ENCODE results near the gene CR1. TPM values are rescaled to one million over a fixed set of nuclear protein-coding genes. Genes with fewer than 3 reads are reported as not detected.

Gene CR1
- total and polyA plus RNA-seq, 2 experiments from 2014 or later, result 0.65 to 0.76 TPM

- TF ChIP-seq ZNF462 (CRISPR knock-in tag; IDR thresholded peaks at IDR 0.05) (no peak), NANOG (IDR thresholded peaks at IDR 0.05; ENCODE audit: borderline replicate concordance) (no peak), EZH2phosphoT487 (IDR thresholded peaks at IDR 0.05; ENCODE audit: unreplicated experiment) (no peak), CREB1 (CRISPR knock-in tag; IDR thresholded peaks at IDR 0.05; ENCODE audit: low read depth) (no peak), ZNF331 (CRISPR knock-in tag; IDR thresholded peaks at IDR 0.05; ENCODE audit: low read depth) (no peak)
Measured at GRCh38 chr1:207493212-207493611, 2.7 kb upstream of the CR1 start (continued).

- no peaks in the 10 kb centered on the region for H4K20me1 ChIP-seq (replicated peaks; ENCODE audit: insufficient read depth)
- peaks cover 5% of the 10 kb centered on the region for H3K4me1 ChIP-seq (ENCODE audit: insufficient read depth)
- no peak overlapping the region for H3K27ac Mint-ChIP-seq
- no peaks in the 10 kb centered on the region for H3K36me3 ChIP-seq (ENCODE audit: insufficient read depth)
- H3K4me1 Mint-ChIP-seq, result peaks cover 6% of the 10 kb centered on the region
- H3K27me3 ChIP-seq (ENCODE audit: insufficient read depth), result peaks cover 41% of the 10 kb centered on the region
- 0 out of 2 replicates have a peak overlapping the region, but pooled peaks have one; percentile 35 for H2AFZ ChIP-seq
- peaks cover 15% of the 10 kb centered on the region for H3K9me2 ChIP-seq (ENCODE audit: insufficient read depth)
- no peaks in the 10 kb centered on the region for H3K79me2 ChIP-seq (replicated peaks; ENCODE audit: insufficient read depth)
- no peak overlapping the region for H3K4me2 ChIP-seq
- H3K27ac ChIP-seq (ENCODE audit: low read depth), result no peak overlapping the region
- no peaks in the 10 kb centered on the region for H3K36me3 Mint-ChIP-seq (ENCODE audit: low read depth)
- no peaks in the 10 kb centered on the region for H3K9me3 Mint-ChIP-seq
- no peak overlapping the region for H3K4me3 ChIP-seq
- H3K27me3 Mint-ChIP-seq (ENCODE audit: insufficient read depth, low read depth, poor library complexity), result peaks cover 27% of the 10 kb centered on the region
- 0 out of 2 replicates have a peak, but pooled peaks cover 4% of the 10 kb centered on the region for H3F3A ChIP-seq (replicated peaks; ENCODE audit: low read depth)
- no peak for ATAC-seq
- no peak for DNase-seq (ENCODE audit: low spot score)
- H3K4me3 Mint-ChIP-seq, result no peak overlapping the region
- no peak for TF ChIP-seq EZH2 (IDR thresholded peaks at IDR 0.05; ENCODE audit: low read depth, unreplicated experiment)
- TF ChIP-seq ZNF331 (CRISPR knock-in tag; IDR thresholded peaks at IDR 0.05; ENCODE audit: low read depth), result no peak
- TF ChIP-seq ZNF462 (CRISPR knock-in tag; IDR thresholded peaks at IDR 0.05), result no peak
- TF ChIP-seq ETS1 (IDR thresholded peaks at IDR 0.05), result no peak
- no peak for TF ChIP-seq STAT1 (IDR thresholded peaks at IDR 0.05; ENCODE audit: unreplicated experiment)
- TF ChIP-seq POLR2AphosphoS5 (IDR thresholded peaks at IDR 0.05; ENCODE audit: low read depth), result no peak
- no peak for TF ChIP-seq ZNF114 (CRISPR knock-in tag; IDR thresholded peaks at IDR 0.05)
Measured at GRCh38 chr1:207494171-207494570, 1.8 kb upstream of the CR1 start.

Measured in GM23338 (cell line).